ENCODE results near the gene CRCP.

The CRCP gene

GRCh38 chr7:66082083-66082482 is 32.6 kb upstream of the CRCP start:
- Histone ChIP-seq H3K36me3 (ENCODE audit: insufficient read depth, low read length) (no peaks in the 10 kb centered on the region), H3K9me3 (ENCODE audit: low read depth, low read length) (no peaks in the 10 kb centered on the region), H3K9ac (ENCODE audit: insufficient read length) (no peak overlapping the region), H3K4me3 (no peak overlapping the region), H3K27ac (no peak overlapping the region)
- DNase-seq (ENCODE audit: low read depth, low spot score): no peak
- no peak for TF ChIP-seq FOXP2 (optimal IDR thresholded peaks at IDR 0.05; ENCODE audit: control extremely low read depth, extremely low read length, insufficient read depth)
- TF ChIP-seq POLR2AphosphoS5 (IDR thresholded peaks at IDR 0.05; ENCODE audit: borderline replicate concordance, low read depth, low read length): no peak
- TF ChIP-seq EZH2 (IDR thresholded peaks at IDR 0.05): no peak

GRCh38 chr7:66082886-66083415 is 31.7 kb upstream of the CRCP start:
- no peak for TF ChIP-seq EZH2 (IDR thresholded peaks at IDR 0.05)
- no peak for TF ChIP-seq POLR2AphosphoS5 (IDR thresholded peaks at IDR 0.05; ENCODE audit: borderline replicate concordance, low read depth, low read length)
- TF ChIP-seq FOXP2 (optimal IDR thresholded peaks at IDR 0.05; ENCODE audit: control extremely low read depth, extremely low read length, insufficient read depth): no peak
- DNase-seq (ENCODE audit: low read depth, low spot score): no peak
- Histone ChIP-seq H3K9ac (ENCODE audit: insufficient read length) (no peak overlapping the region), H3K27ac (no peak overlapping the region), H3K4me3 (no peak overlapping the region), H3K9me3 (ENCODE audit: low read depth, low read length) (no peaks in the 10 kb centered on the region), H3K36me3 (ENCODE audit: insufficient read depth, low read length) (no peaks in the 10 kb centered on the region)

- H3K9ac ChIP-seq (ENCODE audit: insufficient read length): no peak overlapping the region
- no peak overlapping the region for H3K27ac ChIP-seq
- no peak overlapping the region for H3K4me3 ChIP-seq
- no peak for TF ChIP-seq POLR2AphosphoS5 (IDR thresholded peaks at IDR 0.05; ENCODE audit: borderline replicate concordance, low read depth, low read length)
- no peak for TF ChIP-seq FOXP2 (optimal IDR thresholded peaks at IDR 0.05; ENCODE audit: control extremely low read depth, extremely low read length, insufficient read depth)
- TF ChIP-seq EZH2 (IDR thresholded peaks at IDR 0.05): no peak
- no peaks in the 10 kb centered on the region for H3K9me3 ChIP-seq (ENCODE audit: low read depth, low read length)
- no peaks in the 10 kb centered on the region for H3K36me3 ChIP-seq (ENCODE audit: insufficient read depth, low read length)
- no peak for DNase-seq (ENCODE audit: low read depth, low spot score)
Observed at GRCh38 chr7:66083677-66084076, 31.0 kb upstream of the CRCP start.

- Histone ChIP-seq H3K9ac (ENCODE audit: insufficient read length) (no peak overlapping the region), H3K9me3 (ENCODE audit: low read depth, low read length) (no peaks in the 10 kb centered on the region), H3K27ac (no peak overlapping the region), H3K36me3 (ENCODE audit: insufficient read depth, low read length) (no peaks in the 10 kb centered on the region), H3K4me3 (no peak overlapping the region)
- no peak for DNase-seq (ENCODE audit: low read depth, low spot score)
- TF ChIP-seq EZH2 (IDR thresholded peaks at IDR 0.05) (no peak), FOXP2 (optimal IDR thresholded peaks at IDR 0.05; ENCODE audit: control extremely low read depth, extremely low read length, insufficient read depth) (no peak), POLR2AphosphoS5 (IDR thresholded peaks at IDR 0.05; ENCODE audit: borderline replicate concordance, low read depth, low read length) (no peak)
Observed at GRCh38 chr7:66088861-66089838, 25.5 kb upstream of the CRCP start.

GRCh38 chr7:66092654-66093053 is 22.0 kb upstream of the CRCP start:
- H3K9ac ChIP-seq (ENCODE audit: insufficient read length): no peak overlapping the region
- no peaks in the 10 kb centered on the region for H3K36me3 ChIP-seq (ENCODE audit: insufficient read depth, low read length)
- H3K4me3 ChIP-seq: no peak overlapping the region
- TF ChIP-seq POLR2AphosphoS5 (IDR thresholded peaks at IDR 0.05; ENCODE audit: borderline replicate concordance, low read depth, low read length) (no peak), FOXP2 (optimal IDR thresholded peaks at IDR 0.05; ENCODE audit: control extremely low read depth, extremely low read length, insufficient read depth) (no peak), EZH2 (IDR thresholded peaks at IDR 0.05) (no peak)
- no peaks in the 10 kb centered on the region for H3K9me3 ChIP-seq (ENCODE audit: low read depth, low read length)
- no peak overlapping the region for H3K27ac ChIP-seq
- DNase-seq (ENCODE audit: low read depth, low spot score): no peak

GRCh38 chr7:66095010-66095409 is 19.6 kb upstream of the CRCP start:
- Histone ChIP-seq H3K4me3 (no peak overlapping the region), H3K9me3 (ENCODE audit: low read depth, low read length) (no peaks in the 10 kb centered on the region), H3K27ac (no peak overlapping the region), H3K36me3 (ENCODE audit: insufficient read depth, low read length) (no peaks in the 10 kb centered on the region), H3K9ac (ENCODE audit: insufficient read length) (no peak overlapping the region)
- TF ChIP-seq FOXP2 (optimal IDR thresholded peaks at IDR 0.05; ENCODE audit: control extremely low read depth, extremely low read length, insufficient read depth) (no peak), EZH2 (IDR thresholded peaks at IDR 0.05) (no peak), POLR2AphosphoS5 (IDR thresholded peaks at IDR 0.05; ENCODE audit: borderline replicate concordance, low read depth, low read length) (no peak)
- DNase-seq (ENCODE audit: low read depth, low spot score): no peak

- no peak overlapping the region for H3K27ac ChIP-seq
- TF ChIP-seq POLR2AphosphoS5 (IDR thresholded peaks at IDR 0.05; ENCODE audit: borderline replicate concordance, low read depth, low read length): no peak
- H3K9ac ChIP-seq (ENCODE audit: insufficient read length): no peak overlapping the region
- DNase-seq (ENCODE audit: low read depth, low spot score): no peak
- peak overlapping the region; percentile 84 for H3K4me3 ChIP-seq
- H3K36me3 ChIP-seq (ENCODE audit: insufficient read depth, low read length): no peaks in the 10 kb centered on the region
- H3K9me3 ChIP-seq (ENCODE audit: low read depth, low read length): no peaks in the 10 kb centered on the region
Observed at GRCh38 chr7:66099232-66099550, 15.5 kb upstream of the CRCP start.

GRCh38 chr7:66099551-66100407 is 14.9 kb upstream of the CRCP start:
- Histone ChIP-seq H3K4me3 (peak overlapping the region; percentile 84), H3K27ac (peak overlapping the region; percentile 85), H3K9ac (ENCODE audit: insufficient read length) (peak overlapping the region; percentile 32), H3K9me3 (ENCODE audit: low read depth, low read length) (no peaks in the 10 kb centered on the region), H3K36me3 (ENCODE audit: insufficient read depth, low read length) (no peaks in the 10 kb centered on the region)
- TF ChIP-seq POLR2AphosphoS5 (IDR thresholded peaks at IDR 0.05; ENCODE audit: borderline replicate concordance, low read depth, low read length) (peak; percentile 56), FOXP2 (optimal IDR thresholded peaks at IDR 0.05; ENCODE audit: control extremely low read depth, extremely low read length, insufficient read depth) (no peak)
- peak; percentile 66 for DNase-seq (ENCODE audit: low read depth, low spot score)
